T follicular helper cell (primary cell): ENCODE measurements around the gene CAPZA1.

ENCODE experiments used
- DNase-seq: peaks from one replicate; pipeline ENCODE4 v3.0.0-alpha.2; 2020; ENCODE audit warnings: low read depth

The CAPZA1 gene

DNA sequence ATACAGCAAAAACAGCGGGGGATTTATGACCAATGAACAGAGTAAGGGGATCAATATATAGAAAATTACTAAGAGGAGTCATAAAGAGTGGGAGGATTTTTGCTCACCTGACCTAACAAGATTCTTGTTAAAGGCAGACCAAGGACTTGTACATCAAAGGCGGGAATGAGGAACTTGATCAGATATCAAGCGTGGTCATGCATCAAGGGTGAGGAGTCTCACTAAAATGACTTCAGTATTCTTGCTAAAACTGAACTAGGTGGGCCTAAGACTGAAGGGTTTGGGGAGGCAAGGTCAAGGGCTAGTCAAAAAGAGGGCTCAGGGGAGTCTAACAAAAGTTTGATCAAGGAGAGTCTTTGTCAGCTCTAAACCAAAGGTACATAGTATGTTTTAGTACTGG lies 56.9 kb downstream of the CAPZA1 start:
- DNase-seq: no peak

DNA sequence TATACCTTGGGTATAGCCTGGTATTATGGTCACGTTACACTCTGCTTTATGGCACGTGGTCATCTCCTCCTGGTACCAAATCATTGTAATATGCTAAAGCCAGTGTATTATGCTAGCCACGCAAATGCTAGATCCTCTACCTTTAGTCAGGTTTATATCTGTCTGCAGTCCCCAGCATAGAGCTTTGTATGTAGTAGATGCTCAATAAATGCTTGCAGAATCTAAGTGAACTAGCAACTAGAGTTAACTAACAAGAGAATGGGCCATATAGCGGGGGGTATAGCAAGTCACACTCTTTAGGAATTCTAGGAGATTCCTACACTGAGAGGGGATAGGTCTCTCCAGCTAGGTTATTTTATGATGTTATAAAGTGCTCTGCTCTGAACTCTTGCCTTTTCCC lies 57.9 kb downstream of the CAPZA1 start:
- no peak for DNase-seq

DNA sequence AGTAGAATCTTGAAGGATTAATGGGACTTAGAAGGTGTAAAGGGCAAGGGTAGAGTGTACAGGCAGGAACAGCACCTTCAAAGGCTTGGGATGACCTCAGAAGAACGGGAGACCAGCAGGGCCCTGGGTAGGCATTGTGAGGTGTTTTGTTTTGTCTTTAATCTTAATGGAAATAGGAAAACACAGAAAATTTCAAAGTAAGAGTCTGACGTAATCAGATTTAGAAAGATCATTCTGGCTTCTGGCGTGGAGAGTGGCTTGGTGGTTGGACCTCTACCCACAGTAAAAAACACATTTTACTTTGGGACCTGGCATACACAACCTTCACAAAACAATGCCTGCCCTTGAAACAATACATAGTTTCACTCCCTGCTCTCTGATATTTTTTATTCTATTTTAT lies 59.0 kb downstream of the CAPZA1 start:
- DNase-seq: no peak

DNA sequence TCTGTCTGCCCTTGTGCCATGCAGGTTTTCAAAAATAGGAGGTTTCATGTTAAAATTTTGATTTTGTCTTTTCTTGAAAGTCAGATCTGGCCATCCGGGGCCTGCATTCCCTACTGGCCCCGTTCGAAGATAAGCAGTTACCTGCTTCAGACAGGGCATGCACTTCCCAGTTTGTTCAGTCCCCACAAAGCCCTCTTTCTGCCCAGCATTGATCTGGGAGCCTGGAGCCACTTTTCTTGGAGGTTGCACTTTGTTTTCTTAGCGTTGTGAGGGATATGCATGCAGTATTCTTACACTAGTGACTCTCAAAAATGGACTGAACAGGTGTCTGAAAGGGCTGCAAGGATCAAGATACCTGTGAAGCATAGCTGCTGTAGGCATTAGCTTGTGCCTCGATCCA lies 66.3 kb downstream of the CAPZA1 start:
- no peak for DNase-seq

DNA sequence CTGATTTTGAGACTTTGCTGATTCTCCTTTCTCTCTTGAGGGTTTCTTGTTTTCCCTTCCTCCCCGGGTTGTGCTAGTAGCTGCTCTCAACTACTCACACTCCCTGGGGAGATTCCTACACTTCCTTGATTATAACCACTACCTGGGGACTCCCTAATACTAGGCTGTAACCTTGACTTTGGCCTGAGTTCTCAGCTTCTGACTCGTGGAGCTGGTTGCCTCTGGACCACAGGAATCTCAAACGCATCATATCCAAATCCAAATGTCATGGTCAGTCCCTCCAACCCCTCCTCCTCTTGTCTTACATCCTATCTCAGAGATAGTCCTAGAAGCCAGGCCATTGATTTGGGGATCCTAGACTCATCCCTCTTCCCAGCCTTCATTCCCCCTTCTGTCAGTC lies 66.8 kb downstream of the CAPZA1 start:
- DNase-seq: no peak

DNA sequence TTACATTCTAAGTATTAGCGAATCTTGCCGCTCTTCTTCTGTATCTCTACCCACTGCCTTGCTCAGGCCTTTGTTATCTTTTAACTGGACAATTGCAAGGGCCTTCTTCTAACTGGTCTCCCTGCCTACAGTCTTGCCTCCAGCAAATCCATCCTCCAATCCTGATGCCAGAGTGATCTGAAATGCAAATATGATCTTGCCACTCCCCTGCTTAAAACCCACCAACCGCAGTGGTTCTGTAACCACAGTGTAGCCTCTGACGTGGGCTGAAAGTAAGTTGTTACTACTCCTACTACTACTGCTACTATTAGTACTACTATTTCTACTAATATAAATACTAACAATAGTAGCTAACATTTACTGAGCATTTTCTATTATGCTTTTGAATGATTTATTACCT lies 67.2 kb downstream of the CAPZA1 start:
- no peak for DNase-seq

DNA sequence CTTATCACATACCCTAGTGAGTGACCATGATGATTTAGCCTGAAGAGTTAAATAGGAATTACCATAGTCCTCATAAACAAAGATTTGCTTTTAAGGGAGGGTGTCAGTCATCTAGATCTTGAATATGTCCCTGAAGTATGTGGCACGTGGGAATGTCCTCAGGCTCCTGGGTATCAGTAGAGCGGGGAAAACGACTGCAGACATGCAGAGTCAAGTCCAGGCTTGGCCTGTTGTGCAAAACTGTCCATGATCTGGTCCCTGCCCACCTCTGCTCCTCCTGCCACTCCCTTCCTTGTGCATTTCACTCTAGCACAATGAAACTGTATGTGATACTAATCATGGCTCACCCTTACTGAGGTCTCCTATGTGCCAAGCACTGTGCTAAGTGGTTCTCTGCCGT lies 67.7 kb downstream of the CAPZA1 start:
- no peak for DNase-seq

DNA sequence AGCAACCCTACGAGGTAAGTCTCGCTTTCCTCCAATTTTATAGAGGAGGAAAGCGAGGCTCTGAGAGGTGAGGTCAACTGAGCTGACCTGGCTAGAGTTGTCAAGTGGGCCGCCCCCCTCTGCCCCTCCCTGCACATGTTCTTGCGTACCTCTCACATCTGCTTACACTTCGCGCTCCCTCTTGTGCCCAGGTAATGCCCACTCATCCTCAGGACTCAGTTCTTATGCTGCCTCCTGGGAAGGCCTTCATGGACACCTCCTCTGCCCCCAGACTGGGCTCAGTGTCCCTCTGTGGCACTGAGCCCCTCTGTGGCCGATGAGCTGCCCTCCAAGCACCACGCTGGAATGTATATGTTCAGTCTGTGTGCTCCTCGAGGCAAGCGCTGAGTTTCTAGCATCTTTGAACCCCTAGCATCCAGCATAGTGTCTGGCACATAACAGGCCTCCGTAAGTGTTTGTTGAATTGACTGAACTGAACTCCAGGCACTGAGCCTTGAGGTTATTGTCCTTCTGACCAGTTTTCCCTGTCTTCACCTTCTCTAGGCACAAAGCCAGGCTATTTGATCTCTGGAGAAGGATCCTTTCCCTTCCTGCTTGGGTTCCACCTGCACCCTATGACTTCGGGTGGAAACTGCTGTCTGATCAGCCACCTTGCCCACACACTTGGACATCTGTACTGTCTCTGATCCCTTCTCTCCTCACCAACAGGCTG lies 68.3 kb downstream of the CAPZA1 start:
- DNase-seq: no peak

DNA sequence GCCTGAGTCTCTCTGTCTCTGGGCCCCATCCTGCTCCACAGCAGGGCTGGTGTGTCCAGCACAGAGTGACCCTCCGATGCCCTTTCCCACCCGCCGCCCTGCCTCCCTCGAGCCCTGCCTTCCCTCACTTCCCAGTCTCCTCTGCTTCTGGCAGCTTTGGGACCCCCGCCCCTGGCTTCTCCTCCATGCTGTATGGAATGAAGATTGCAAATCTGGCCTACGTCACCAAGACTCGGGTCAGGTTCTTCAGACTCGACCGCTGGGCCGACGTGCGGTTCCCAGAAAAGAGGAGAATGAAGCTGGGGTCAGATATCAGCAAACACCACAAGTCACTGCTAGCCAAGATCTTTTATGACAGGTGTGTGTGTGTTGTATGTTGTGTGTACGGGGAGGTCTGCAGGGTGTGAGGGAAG lies 69.2 kb downstream of the CAPZA1 start:
- DNase-seq: no peak

DNA sequence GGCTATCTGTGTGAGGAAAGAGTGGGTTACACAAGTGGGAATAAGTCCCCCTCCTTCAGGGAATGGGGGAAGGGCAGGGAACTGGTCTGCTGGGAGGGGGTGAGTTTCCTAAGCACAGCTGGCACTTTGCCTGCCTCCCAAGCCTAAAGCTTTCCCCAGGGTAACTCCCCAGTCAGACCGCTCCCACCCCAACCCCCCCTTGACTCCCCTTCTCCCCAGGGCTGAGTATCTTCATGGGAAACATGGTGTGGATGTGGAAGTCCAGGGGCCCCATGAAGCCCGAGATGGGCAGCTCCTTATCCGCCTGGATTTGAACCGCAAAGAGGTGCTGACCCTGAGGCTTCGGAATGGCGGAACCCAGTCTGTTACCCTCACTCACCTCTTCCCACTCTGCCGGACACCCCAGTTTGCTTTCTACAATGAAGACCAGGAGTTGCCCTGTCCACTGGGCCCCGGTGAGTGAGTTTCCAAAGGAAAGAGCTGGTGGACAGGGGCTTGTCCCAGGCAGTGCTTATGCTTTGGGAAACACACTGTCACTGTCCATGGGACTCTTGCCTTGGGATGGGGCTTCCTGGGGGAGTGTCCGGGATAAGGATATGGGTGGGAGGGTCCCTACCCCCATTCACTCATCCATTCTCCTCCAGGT lies 69.7 kb downstream of the CAPZA1 start:
- no peak for DNase-seq

DNA sequence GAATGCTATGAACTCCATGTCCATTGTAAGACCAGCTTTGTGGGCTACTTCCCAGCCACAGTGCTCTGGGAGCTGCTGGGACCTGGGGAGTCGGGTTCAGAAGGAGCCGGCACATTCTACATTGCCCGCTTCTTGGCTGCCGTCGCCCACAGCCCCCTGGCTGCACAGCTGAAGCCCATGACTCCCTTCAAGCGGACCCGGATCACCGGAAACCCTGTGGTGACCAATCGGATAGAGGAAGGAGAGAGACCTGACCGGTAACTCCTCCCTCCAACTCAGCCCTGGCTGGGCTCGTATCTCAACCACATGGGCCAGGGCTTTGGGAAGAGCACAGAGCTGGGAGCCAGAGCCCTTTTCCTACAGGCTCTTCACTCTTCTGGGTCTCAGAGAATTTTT lies 70.2 kb downstream of the CAPZA1 start:
- DNase-seq: no peak

DNA sequence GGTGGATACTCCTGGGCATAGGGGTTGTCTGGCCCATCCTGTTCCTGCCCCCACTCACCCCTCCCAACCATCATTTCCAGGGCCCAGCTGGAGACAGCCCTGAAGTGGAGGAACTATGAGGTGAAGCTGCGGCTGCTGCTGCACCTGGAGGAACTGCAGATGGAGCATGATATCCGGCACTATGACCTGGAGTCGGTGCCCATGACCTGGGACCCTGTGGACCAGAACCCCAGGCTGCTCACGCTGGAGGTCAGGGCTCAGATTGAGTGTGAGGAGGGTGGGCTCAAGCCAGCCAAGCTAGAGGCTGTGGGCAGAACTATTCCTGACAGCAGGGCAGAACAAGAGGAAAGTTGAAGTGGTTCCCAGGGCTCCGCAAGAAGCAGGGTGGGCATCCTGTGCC lies 73.0 kb downstream of the CAPZA1 start:
- no peak for DNase-seq

DNA sequence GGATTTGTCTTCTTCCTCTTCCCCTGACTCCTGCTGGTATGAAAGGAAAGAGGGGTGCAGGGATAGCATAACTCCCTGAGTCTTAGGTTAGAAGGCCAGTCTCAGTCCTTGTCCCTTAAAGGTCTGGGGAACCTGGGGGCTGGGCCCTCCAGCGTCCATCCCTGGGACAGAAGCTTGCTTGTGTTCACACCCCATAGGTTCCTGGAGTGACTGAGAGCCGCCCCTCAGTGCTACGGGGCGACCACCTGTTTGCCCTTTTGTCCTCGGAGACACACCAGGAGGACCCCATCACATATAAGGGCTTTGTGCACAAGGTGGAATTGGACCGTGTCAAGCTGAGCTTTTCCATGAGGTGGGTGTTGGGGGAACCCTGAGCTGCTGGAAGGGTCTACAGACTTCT lies 74.2 kb downstream of the CAPZA1 start:
- no peak for DNase-seq

DNA sequence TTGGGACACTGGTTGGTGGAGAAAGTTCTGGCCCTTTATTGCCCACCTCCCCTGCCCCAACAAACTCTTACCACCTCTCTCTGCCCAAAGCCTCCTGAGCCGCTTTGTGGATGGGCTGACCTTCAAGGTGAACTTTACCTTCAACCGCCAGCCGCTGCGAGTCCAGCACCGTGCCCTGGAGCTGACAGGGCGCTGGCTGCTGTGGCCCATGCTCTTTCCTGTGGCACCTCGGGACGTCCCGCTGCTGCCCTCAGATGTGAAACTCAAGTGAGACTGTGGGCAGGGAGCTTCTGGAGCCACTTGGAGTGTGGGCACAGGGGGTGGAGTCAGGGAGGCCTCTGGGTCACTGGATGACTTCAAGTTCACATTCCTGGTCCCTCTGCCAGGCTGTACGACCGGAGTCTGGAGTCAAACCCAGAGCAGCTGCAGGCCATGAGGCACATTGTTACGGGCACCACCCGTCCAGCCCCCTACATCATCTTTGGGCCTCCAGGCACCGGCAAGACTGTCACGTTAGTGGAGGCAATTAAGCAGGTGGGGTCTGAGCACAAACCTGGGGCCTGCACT lies 74.8 kb downstream of the CAPZA1 start:
- DNase-seq: no peak

DNA sequence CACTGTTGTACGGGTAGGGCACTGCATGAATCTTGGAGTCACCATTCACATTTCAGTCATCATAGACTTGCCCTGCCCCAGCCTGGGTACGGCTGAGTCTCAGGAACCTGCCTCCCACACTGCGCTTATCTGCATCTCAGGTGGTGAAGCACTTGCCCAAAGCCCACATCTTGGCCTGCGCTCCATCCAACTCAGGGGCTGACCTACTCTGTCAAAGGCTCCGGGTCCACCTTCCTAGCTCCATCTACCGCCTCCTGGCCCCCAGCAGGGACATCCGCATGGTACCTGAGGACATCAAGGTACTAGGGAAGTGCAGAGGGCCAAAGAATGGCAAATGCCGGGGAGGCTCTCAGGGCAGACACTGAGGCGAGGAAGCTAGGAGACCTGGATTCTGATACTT lies 75.6 kb downstream of the CAPZA1 start:
- no peak for DNase-seq

DNA sequence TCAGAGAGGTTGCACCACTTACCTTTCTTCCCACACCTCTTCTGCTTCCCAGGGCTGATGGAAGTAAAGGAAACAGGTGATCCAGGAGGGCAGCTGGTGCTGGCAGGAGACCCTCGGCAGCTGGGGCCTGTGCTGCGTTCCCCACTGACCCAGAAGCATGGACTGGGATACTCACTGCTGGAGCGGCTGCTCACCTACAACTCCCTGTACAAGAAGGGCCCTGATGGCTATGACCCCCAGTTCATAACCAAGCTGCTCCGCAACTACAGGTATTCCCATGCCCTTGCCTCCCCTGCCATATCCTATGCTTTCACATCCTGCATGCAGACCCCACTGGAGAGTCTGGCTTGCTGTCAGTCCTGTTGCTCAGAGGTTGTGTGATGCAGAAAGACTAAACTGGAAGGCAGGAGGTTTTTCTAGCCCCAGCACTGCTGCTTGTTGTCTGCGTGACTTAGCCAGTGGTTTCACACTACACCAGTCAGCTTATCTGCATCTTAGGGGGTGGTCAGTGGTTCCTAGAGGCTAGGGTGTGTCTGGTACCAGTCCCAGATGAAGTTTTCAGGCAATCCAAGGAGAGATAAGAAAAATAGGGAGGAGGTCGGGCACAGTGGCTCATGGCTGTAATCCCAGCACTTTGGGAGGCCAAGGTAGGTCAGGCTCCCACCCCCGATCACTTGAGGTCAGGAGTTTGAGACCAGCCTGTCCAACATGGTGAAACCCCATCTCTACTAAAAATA lies 77.1 kb downstream of the CAPZA1 start:
- DNase-seq: no peak

DNA sequence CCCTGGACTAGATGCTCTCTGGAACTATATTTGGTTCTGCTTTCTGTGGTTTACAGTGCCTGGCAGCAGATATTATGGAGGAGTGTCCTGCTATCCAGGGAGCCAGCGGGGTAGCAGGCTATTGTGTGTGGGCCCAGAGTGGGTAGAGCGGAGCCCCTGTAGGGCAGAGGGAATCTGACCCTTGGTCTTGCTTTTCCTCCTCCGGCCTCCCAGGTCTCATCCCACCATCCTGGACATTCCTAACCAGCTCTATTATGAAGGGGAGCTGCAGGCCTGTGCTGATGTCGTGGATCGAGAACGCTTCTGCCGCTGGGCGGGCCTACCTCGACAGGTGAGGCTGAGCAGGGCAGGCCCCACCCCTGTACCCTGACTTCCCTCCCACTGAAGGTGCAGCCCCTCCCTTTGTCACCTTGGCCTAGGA lies 78.2 kb downstream of the CAPZA1 start:
- DNase-seq: no peak

DNA sequence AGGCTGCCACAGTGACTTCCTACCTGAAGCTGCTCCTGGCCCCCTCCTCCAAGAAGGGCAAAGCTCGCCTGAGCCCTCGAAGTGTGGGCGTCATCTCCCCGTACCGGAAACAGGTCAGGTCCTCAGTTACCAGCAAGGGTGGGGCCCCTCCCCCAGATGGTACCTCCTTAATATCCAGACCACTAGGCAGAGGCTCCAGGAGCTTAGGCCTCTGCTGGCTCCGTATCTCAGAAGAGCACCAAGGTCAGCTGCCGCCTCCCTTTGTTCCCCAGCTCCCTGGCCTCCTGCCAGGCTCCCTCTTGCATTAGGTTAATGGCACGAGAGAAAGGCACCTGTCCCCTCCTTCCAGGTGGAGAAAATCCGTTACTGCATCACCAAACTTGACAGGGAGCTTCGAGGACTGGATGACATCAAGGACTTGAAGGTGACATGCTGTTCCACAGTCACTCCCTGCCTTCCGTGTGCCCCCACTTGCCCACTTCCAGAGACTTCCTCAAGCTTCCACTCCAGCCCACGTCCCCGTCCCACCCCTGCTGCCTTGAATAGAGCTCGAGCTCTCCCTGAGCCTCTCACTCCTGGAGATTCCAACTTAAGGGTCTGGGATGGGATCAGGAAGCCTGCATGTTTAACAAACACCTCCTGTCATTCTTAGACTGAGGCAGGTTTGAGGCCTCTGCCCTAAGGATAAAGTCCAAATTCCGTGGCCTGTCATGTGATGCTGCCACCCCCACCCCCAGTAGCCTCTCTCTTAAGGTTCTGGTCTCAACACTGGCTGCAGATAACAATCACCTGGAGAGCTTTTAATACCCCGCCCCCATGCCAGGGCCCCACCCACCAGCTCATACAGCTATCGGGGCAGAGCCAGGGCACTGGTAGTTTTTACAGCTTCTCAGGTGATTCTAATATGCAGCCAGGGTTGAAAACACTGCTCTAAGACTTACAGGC lies 79.0 kb downstream of the CAPZA1 start:
- DNase-seq: no peak

DNA sequence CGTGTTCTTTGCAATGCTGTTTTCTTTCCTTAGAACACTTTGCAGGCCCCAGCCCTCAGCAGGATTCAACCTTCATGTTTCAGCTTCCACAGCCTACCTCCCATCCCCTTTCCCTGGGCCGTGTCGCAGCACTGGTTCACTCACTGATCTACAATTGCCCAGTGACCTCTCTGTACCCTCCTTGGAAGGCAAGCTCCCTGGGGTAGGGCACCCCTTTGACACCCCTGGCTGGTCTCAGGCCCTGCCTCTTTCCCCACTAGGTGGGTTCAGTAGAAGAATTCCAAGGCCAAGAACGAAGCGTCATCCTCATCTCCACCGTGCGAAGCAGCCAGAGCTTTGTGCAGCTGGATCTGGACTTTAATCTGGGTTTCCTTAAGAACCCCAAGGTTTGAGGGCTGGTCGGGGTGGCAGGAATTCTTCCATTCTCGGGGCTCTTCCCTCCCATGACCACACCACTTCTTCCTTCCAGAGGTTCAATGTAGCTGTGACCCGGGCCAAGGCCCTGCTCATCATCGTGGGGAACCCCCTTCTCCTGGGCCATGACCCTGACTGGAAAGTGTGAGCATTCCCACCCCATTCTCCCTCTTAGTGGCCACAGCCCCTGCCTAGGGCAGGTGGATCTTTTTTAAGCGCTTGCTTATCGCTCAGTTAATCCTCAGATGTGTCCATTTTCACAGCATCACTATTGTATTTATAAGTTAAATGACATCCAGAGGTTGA lies 80.0 kb downstream of the CAPZA1 start:
- no peak for DNase-seq

DNA sequence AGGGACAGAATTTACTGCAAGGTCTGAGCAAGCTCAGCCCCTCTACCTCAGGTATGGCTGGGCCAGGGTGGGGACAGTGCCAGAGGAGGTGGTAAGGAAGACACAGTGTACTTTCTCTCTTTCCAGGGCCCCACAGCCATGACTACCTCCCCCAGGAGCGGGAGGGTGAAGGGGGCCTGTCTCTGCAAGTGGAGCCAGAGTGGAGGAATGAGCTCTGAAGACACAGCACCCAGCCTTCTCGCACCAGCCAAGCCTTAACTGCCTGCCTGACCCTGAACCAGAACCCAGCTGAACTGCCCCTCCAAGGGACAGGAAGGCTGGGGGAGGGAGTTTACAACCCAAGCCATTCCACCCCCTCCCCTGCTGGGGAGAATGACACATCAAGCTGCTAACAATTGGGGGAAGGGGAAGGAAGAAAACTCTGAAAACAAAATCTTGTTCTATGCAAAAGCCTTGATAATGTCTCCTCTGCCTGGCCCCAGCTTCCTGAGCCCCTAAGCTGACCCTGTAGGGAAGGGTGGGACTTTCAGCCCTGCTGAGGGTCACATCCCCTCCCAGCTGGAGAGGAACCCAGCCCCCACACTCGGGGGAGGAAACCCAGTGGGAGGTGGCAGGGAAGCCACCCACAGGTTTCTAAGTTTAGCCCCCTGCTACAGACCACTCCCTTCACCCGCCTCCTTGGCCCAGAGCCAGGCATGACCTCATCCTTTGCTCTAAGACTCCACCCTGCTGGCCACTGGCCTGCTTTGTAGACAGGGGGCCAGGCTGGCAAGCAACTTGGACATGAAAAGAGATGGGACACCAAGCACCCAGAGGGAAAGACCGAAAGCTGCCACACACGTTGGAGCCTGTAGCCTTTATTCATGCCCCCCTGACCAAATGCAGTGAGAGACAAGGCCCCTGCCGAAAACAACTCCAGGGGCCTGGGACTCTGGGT lies 80.9 kb downstream of the CAPZA1 start:
- peak; percentile 40 for DNase-seq
